Forelimb muscle (tissue), 1 donor: ENCODE results near the gene FAM199X. TPM values are rescaled to one million over a fixed set of nuclear protein-coding genes. Genes with fewer than 3 reads are reported as not detected.

Experiments used
- DNase-seq: peaks from one replicate; pipeline ENCODE4 v3.0.0-alpha.2; 2013; ENCODE audit warnings: low read depth
- polyA plus RNA-seq: library from polyadenylated mRNA; unstranded; fragments of 120-200 nt; gene quantifications from one replicate; pipeline ENCODE4 v1.2.1, GENCODE V29; 2013; ENCODE audit not compliant: insufficient read length

The FAM199X gene
- polyA plus RNA-seq, result 15.2 TPM

DNA sequence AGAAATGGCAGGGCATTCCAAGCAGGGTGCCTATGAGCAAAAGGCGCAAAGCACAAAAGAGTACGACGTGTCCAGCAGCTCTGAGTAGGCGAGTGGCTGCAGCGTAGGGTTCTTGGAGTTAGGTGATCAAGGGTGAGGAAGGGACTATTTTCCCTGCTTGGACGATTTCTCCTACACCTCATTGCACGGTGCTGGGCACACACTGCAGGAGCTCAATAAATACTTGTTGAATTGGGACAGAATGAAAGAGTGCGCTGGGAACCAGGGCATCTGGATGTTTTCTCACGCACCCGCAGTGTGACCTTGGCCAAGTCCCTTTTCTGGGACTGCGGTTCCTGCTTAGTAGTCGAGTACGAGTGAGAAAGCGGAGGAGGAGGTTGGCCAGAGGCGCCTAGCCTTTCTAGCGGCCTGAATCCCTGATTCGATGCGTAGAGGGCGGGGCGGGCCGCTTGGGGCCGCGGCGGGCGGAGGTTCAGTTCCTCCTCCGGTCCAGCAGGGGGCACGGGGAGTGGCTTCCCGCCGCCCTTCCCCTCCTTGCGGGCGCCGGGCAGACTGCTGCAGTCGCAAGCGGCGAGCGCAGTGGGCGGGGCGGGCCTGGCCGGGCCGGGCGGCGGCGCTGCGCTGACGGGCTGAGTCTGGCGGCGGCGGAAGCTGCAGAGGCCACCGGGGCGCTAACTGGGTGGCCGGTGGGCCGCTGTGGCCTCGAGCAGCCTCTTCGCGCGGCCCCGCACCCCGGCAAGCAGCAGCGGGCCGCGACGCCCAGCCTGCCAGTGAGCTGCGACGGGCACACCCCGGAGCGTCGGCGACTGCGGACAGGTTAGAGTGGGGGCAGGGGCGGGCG lies at the start of gene FAM199X:
FAM199X (plus strand) TSS at position 560 of the 841 bp plus-strand sequence. CDS start 333 bp downstream, outside the sequence.
- DNase-seq, result peak; percentile 32

DNA sequence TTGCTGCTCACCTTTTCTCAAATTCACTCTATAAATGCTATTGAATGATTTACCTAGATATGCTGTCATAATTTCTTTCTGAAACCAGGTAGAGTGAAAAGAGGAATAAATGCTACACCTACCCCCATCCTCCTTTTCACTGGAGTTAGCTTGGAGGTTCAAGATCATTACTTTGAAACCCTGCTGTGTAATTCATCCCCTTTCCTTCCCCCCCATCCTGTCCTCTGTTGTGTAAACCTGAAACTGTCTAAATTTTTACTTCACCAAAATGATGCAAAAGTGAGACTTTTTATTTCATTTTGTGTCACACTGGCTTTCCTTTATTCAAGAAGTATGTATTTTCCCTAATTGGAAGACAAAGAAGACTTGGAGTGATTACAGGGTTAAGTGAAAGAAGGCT lies 48.5 kb upstream of the FAM199X start:
- DNase-seq, result no peak

DNA sequence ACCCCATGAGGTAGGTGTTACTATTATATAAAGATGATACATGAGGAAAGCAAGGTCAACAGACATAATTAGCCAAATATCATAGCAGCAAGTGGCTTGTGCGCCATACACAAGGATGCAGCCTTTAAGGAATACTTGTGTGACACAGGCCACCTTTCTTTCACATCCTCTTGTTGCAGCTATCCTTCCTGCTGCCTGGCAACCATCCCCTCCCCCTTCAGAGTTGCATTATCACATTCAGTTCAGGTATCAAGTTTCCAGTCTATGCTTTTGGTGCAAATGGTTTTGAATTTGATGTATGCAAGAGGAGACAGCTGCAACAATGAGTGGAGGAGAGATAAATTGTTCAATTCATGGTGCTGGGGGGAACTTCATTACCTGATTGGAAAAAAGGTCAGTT lies 47.5 kb upstream of the FAM199X start:
- DNase-seq, result no peak

DNA sequence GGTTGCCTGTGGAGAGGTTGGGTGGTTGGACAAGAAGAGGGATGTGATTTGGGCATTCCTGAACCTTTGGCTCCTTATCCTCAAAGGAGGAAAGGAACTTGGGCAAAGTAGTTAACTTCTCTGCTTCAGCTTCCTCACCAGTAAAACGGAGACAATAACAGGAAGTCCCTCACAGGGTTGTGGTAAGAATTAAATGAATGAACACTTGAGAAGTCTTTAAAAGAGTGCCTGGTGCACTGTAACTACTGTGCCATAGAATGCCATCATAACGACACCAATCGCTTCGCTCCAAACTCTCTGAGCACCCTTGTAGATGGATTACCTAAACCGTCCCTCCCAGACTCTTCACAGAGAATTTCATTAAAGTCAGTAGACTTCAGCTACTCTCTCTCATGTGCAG lies 43.4 kb upstream of the FAM199X start:
- DNase-seq, result no peak

DNA sequence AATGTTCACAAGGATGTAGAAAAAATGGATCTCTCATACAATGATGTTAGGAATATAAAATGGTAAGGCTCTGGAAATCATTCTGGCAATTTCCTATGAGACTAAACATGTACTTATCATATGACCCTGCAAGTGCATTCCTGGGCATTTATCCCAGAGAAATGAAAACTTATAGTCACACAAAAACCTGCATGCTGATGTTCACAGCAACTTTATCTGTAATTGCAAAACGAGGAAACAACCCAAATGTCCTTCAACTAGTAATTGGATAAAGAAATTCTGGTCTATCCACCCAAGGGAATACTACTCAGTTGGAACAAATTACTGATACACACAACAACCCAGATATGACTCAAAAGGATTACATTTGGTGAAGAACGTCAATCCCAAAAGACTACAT lies 39.4 kb upstream of the FAM199X start:
- no peak for DNase-seq

DNA sequence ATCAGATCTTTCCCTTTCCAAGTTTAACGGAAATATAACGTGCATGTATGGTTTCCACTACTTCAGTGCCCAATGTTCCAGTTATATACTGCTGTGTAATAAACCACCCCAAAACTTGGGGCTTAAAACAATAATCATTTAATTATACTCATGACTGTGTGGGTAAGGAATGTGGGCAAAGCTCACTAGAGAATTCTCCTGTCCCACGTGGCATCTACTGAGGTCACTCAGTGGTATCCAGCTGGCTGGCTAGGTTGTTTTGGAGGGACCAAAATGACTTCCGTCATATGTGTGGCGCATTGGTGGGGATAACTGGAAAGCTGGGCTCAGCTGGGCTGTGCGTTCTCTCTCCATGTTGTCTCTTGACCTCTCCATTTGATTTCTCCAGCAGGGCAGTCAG lies 35.4 kb upstream of the FAM199X start:
- DNase-seq, result no peak

DNA sequence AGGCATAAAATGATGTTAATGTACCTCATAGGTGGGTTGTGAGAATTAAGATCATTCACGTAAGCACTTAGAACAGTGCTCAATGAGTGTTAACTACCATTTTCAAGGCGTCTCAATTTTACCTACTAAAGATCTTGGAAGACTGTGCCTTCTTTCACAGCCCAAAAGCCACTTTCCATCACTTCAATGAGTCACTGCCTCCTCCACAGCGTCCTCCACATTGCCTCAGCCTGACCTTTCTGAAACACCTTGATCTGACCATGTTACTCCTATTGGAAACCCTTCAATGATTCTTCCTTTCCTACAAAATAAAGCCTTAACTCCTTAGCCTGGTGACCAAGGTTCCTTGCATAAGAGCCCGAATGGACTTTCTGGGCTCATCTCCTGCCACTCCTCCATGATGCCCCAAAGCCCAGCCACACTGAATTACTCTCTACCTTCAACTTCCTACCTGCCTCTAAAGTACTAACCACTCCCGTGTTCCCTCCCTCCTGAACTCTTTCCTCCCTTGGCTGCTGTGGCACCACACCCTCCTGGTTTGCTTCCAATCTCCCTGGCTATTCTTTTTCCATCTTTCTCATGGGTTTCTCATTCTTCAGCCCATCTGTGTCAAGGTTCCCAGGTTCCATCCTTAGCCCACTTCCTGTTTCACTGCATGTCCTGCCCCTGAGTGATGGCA lies 31.5 kb upstream of the FAM199X start:
- no peak for DNase-seq

DNA sequence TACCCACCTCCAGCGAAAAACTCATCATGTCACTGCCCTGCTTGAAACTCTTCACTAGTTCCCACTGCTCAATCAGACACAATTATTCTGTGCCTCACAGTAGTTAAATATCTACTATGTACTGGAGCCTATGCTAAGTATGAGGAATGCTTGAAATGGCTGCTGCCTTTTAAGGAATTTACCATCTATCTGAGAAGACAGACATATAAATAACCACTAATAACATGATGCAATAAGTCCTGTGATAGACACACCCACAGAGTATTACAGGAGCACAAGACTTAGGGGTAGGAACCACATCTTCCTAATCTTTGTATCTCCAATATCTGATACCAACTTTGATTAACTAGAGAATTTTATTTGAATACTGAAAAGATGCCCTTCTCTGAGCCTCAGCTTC lies 30.6 kb upstream of the FAM199X start:
- DNase-seq, result no peak

DNA sequence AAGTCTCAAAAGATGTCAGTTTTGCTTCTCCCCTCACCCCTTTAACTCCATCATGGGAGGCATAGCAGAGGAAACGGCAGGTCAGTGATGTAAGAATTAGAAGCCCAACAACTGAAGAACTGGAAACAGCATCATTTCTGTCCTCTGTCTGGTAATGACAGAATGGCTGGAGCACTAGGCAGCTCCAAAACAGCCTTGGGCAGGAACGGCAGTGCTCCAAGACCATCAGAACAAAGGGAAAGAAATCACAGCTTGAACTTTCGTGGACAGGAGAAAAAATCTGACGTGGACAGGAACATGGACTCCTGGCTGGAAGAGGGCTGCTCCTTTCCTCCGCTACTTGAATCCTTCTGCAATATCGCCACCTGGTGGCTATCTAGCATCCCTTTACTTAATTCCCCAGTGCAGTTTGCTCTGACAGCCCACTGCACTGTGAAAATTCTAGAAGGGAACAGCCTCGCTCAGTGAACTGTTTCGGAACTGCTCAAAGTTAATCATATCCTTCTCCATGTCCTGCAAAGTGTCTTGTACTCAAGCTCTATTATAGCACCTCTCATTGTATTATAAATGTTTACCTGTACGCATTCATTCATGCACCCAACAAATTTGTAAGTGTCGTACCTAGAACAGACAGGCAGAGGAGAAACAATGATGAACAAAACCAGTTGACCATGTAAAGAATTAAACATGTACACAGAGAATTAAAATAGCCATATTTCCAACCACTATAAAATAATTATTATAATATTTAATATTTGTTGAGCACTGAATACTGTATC lies 29.8 kb upstream of the FAM199X start:
- peak; percentile 79 for DNase-seq

DNA sequence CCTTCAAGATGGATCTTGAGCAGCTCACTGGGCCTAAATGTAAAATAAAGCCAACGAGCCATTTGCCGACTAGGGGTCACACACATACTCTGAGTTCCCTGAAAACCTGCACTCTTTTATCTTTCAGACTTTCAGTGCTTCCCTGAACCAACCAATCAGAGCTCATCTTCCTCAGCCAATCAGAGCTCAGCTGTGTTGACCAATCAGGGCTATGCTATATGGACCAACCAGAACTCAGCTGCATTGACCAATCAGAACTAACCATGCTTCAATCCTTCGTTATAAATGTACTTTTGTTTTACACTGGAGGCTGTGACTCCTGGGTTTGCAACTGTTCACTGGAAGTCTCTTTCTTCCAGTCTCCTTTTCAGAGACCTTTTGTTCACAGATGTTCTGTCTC lies 28.8 kb upstream of the FAM199X start:
- no peak for DNase-seq

DNA sequence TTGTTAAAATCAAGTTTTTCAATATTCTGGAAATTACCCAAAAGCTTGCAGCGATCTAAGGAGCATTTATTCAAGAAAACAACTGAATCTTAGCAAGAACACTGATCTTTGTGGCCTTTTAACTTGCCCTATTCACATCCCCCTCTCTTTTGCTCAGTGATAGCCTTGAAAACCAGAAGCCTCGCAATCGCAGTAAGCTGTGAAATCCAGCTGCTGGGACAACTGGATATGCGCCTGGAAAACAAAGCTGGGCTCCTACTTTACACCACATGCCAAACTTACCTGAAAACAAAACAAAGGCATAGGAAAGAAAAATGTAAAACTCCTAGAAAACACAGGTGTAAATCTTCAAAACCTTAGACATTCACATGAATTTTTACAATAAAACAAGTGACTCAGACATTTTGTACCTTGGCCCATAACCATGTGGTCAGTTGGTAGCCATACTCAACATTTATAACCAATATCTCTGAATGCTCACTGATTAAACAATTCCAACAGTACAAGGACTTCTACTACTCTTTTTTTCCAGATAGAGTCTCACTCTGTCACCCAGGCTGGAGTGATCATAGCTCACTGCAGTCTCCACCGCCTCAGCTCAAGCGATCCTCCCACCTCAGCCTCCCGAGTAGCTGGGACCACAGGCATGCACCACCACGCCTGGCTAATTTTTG lies 25.0 kb upstream of the FAM199X start:
- DNase-seq, result no peak

DNA sequence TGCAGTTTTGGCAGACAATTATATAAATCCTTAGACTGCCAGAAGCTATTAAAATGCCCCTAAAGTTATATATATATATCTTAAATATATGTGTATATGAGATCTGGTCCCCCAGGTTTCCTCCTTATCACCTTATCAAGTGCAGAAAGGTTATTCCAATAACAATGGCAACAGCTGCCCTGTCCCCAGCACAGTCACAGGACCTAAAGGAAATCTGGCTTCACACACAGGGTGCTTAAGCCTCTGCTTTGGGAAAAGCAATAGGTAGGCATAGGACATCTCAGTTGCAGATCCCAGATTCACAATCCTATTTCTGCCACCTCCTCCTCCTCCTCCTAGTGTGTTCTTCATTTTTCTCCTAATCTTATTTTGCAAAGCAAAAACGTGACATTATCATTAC lies 15.2 kb upstream of the FAM199X start:
- no peak for DNase-seq

DNA sequence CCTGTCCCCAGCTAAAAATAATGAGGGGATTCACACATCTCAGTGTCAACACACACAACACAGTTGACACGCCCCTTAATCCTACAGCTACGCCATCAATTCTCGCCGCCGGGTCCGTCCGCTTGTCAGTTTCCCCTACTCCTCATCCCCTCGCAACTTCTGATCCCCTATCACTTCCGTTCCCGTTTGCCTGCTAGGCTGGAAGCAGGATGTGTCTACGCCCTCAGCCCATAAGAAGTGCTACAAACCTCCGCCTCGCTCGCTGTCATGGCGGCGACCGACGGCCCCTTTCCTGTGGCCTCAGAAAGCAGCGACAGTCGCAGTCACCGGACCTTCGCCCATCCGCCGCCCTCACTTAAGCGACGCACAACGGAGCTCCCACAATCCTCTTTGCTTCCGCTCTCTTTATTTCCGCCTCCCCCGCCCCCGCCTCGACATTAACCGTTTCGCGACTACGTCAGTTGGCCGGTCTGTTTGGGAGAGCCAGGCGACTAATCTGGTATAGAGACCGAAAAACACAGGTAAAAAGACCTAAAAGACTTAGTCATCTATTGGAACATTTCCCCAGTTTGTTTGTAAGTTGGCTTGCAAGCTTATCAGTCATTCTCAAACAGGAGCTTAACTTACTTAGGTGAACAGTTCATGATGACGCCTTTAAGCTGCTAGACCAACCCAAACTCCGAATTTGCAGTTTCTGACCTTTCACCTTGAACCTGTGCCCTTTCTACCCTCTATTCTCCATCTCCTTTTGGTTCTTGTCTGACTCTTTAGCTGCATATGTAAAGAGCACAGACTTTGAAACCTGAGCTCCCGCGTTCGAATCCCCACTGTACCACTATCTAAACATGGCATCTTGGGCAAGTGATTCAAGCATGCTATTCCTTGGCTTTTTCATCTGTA lies 9.4 kb upstream of the FAM199X start, which contains the start of gene SLC25A53:
SLC25A53 (minus strand) TSS at position 380 of the 900 bp plus-strand sequence. CDS start 51,752 bp downstream, outside the sequence.
- DNase-seq, result peak; percentile 50

DNA sequence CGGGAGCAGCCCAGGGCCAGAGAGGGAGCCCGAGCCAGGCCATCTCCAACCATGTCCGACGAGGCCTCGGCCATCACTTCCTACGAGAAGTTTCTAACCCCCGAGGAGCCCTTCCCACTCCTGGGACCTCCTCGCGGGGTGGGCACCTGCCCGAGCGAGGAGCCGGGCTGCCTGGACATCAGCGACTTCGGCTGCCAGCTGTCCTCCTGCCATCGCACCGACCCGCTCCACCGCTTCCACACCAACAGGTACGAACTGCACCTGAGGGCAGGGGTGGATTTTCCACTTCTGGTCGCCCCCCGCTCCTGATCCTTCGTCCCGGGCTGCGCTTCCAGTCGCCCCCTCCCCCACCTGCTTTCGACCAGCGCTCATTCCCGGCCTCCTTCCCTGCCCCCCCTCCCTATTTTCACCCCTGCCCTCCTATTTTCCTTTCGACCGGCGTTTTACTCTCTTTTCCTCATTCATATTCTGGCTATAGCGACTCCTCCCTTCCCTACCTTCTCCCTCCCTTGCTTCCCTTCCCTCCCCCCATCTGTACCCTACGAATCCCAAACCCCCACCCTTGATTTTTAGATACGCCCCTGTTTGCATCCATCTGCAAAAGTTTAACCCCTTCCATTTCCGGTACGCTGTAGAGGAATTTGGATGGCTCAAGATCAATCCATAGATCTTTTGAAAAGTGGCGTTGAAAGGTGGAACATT lies 633 bp downstream of the FAM199X start:
- DNase-seq, result no peak

DNA sequence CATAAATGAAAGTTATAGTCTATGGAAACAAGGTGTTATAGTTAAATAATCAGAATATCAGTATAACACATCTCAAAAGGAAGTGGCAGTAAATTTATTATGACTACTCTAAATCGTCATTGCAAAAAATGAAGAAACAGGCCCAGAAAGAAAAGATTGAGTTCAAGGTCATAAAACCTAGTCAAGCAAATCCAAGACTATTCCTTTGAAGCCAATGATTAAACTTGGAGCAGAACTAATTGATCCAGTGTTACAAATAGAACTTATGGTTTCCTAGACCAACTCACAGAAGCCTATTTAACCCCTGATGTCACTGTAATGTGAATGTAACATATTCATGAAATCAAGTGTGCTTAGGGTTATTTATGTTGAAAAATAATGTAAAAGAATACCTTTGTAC lies 1.9 kb downstream of the FAM199X start:
- no peak for DNase-seq

DNA sequence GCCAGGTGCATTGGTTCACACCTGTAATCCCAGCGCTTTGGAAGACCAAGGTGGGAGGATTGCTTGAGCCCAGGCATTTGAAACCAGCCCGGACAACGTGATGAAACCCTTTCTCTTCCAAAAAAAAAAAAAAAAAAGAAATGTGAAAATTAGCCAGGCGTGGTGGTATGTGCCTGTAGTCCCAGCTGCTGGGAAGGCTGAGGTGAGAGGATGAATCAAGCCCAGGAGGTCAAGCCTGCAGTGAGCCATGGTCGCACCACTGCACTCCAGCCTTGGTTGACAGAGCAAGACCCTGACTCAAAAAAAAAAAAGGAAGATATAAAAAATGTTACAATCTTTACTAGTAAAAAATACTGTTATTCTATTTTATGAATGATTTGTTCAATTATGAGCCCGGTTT lies 5.9 kb downstream of the FAM199X start:
- DNase-seq, result no peak

DNA sequence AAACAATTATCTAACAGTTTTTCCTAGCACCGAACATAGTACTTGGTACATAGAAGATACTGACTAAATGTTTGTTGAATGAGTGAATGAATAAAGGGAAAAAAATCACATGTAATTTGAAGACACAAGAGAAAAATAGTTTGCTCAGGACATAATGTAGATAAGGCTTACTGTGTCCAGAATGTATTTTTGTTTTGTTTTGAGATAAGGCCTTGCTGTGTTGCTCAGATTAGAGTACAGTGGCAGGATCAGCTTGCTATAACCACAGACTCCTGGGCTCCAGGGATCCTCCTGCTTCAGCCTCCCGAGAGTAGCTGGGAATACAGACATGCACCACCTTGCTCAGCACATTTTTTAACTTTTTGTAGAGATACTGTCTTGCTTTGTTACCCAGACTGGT lies 6.5 kb downstream of the FAM199X start:
- DNase-seq, result no peak

DNA sequence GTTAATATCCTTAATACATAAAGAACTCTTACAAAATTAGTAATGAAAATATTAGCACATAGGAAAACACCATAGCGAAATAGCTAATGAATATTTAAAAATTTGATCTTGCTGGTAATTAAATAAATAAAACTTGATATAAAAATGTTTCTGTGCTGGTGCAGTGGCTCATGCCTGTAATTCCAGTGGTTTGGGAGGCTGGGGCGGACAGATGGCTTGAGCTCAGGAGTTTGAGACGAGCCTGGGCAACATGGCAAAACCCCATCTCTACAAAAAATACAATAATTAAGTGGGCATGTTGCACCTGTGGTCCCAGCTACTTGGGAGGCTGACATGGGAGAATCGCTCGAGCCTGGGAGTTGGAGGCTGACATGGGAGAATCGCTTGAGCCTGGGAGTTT lies 7.6 kb downstream of the FAM199X start:
- DNase-seq, result no peak

DNA sequence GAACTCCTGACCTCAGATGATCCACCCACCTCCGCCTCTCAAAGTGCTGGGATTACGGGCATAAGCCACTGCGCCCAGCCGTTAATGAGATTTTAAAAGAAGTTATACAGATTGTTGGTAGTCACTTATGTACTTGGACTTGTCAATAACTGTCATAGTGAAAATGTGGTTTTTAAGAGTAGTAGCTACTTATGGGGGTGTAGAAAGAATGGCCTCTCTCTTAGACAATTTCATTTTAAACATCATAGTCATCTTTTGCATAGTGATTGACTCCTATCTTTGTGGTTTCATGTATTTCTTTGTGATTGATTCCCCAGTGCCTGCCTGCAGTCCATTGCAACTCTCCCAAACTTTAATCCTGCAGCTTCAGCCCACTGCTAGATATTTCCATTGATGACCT lies 17.4 kb downstream of the FAM199X start:
- no peak for DNase-seq

DNA sequence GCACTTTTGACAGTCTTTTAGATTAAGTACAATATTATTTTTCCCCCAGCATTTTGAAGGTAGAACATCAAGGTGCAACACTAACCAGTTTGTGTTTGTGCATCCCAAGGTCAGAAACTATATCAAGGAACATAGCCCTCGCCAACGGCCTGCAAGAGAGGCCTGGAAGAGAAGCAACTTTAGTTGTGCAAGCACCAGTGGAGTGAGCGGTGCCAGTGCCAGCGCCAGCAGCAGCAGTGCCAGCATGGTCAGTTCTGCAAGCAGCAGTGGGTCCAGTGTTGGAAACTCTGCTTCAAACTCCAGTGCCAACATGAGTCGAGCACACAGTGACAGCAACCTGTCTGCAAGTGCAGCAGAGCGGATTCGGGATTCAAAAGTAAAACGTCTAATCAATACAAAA lies 21.7 kb downstream of the FAM199X start:
- no peak for DNase-seq
